ENCODE measurements around the gene RXRB.

DNA sequence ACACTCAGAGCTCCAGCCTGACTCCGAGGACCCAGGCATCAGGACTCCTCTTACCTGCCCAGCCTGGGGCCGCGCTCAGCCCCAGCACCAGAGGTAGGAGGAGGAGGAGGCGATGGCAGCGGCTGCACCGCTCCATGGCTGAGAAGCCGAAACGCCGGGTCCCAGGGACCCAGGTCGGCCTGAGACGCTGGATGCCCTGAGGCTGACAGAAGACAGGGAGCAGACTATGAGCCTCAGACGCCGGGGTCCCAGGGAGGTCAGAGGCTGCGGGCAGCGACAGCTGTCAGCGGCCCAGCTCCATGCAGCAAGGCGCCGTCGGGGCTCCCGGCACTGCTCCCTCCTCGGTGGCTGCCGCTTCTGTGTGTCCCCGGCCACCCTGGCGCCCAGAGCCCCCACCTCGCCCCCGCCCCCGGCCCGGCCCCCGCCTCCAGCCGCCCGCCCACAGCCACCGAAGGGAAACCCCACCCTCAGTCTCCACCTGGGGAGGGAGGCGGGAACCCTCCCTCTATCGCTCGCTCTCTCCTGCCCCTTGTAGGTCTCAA lies 8.3 kb downstream of the RXRB start, which contains the start of gene COL11A2:
- no peak for TF ChIP-seq ZNF274 (CRISPR knock-in tag; IDR thresholded peaks at IDR 0.05)
- TF ChIP-seq, protein P1, sequence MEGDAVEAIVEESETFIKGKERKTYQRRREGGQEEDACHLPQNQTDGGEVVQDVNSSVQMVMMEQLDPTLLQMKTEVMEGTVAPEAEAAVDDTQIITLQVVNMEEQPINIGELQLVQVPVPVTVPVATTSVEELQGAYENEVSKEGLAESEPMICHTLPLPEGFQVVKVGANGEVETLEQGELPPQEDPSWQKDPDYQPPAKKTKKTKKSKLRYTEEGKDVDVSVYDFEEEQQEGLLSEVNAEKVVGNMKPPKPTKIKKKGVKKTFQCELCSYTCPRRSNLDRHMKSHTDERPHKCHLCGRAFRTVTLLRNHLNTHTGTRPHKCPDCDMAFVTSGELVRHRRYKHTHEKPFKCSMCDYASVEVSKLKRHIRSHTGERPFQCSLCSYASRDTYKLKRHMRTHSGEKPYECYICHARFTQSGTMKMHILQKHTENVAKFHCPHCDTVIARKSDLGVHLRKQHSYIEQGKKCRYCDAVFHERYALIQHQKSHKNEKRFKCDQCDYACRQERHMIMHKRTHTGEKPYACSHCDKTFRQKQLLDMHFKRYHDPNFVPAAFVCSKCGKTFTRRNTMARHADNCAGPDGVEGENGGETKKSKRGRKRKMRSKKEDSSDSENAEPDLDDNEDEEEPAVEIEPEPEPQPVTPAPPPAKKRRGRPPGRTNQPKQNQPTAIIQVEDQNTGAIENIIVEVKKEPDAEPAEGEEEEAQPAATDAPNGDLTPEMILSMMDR (CRISPR knock-in tag; IDR thresholded peaks at IDR 0.05) = no peak
- TF ChIP-seq, protein P2, sequence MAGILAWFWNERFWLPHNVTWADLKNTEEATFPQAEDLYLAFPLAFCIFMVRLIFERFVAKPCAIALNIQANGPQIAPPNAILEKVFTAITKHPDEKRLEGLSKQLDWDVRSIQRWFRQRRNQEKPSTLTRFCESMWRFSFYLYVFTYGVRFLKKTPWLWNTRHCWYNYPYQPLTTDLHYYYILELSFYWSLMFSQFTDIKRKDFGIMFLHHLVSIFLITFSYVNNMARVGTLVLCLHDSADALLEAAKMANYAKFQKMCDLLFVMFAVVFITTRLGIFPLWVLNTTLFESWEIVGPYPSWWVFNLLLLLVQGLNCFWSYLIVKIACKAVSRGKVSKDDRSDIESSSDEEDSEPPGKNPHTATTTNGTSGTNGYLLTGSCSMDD (CRISPR knock-in tag; IDR thresholded peaks at IDR 0.05) = no peak
- TF ChIP-seq BRD4 (CRISPR knock-in tag; IDR thresholded peaks at IDR 0.05) = no peak
- no peak for TF ChIP-seq ZNF878 (CRISPR knock-in tag; IDR thresholded peaks at IDR 0.05)
- no peak for TF ChIP-seq NONO (IDR thresholded peaks at IDR 0.05)
- no peak for TF ChIP-seq NONO (CRISPR knock-in tag; conservative IDR thresholded peaks at IDR 0.05)
- no peak for TF ChIP-seq FOSL1 (CRISPR knock-in tag; IDR thresholded peaks at IDR 0.05; ENCODE audit: borderline replicate concordance)
- no peak for TF ChIP-seq FOXK2 (IDR thresholded peaks at IDR 0.05)
- TF ChIP-seq ZNF263 (CRISPR knock-in tag; IDR thresholded peaks at IDR 0.05) = no peak
- TF ChIP-seq, protein P3, sequence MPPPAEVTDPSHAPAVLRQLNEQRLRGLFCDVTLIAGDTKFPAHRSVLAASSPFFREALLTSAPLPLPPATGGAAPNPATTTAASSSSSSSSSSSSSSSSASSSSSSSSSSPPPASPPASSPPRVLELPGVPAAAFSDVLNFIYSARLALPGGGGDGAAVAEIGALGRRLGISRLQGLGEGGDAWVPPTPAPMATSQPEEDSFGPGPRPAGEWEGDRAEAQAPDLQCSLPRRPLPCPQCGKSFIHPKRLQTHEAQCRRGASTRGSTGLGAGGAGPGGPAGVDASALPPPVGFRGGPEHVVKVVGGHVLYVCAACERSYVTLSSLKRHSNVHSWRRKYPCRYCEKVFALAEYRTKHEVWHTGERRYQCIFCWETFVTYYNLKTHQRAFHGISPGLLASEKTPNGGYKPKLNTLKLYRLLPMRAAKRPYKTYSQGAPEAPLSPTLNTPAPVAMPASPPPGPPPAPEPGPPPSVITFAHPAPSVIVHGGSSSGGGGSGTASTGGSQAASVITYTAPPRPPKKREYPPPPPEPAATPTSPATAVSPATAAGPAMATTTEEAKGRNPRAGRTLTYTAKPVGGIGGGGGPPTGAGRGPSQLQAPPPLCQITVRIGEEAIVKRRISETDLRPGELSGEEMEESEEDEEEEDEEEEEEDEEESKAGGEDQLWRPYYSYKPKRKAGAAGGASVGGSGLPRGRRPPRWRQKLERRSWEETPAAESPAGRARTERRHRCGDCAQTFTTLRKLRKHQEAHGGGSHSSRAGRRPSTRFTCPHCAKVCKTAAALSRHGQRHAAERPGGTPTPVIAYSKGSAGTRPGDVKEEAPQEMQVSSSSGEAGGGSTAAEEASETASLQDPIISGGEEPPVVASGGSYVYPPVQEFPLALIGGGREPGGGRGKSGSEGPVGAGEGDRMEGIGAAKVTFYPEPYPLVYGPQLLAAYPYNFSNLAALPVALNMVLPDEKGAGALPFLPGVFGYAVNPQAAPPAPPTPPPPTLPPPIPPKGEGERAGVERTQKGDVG (CRISPR knock-in tag; IDR thresholded peaks at IDR 0.05; ENCODE audit: borderline replicate concordance) = no peak
- no peak for TF ChIP-seq MTA3 (CRISPR knock-in tag; IDR thresholded peaks at IDR 0.05)
- no peak for TF ChIP-seq ZNF572 (CRISPR knock-in tag; IDR thresholded peaks at IDR 0.05)
